Measurements from ENCODE around the gene TRAIP. TPM values are rescaled to one million over a fixed set of nuclear protein-coding genes. Genes with fewer than 3 reads are reported as not detected.
A peak's percentile ranks its signal among the peaks of the same experiment; 100 is the strongest.

TRAIP gene
- total and polyA plus RNA-seq, 2 experiments from 2014 or later = 6.7 to 13.3 TPM

GRCh38 chr3:49901366-49902339 is 45.3 kb upstream of the TRAIP start:
- Histone ChIP-seq H3K27me3 (no peaks in the 10 kb centered on the region), H3K27ac (no peak overlapping the region), H3K36me3 (no peaks in the 10 kb centered on the region), H3K4me3 (no peak overlapping the region), H3K9me3 (ENCODE audit: low read depth) (no peaks in the 10 kb centered on the region), H3K4me1 (ENCODE audit: low read depth) (peaks cover 4% of the 10 kb centered on the region)
- TF ChIP-seq, protein P1, sequence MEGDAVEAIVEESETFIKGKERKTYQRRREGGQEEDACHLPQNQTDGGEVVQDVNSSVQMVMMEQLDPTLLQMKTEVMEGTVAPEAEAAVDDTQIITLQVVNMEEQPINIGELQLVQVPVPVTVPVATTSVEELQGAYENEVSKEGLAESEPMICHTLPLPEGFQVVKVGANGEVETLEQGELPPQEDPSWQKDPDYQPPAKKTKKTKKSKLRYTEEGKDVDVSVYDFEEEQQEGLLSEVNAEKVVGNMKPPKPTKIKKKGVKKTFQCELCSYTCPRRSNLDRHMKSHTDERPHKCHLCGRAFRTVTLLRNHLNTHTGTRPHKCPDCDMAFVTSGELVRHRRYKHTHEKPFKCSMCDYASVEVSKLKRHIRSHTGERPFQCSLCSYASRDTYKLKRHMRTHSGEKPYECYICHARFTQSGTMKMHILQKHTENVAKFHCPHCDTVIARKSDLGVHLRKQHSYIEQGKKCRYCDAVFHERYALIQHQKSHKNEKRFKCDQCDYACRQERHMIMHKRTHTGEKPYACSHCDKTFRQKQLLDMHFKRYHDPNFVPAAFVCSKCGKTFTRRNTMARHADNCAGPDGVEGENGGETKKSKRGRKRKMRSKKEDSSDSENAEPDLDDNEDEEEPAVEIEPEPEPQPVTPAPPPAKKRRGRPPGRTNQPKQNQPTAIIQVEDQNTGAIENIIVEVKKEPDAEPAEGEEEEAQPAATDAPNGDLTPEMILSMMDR (IDR thresholded peaks at IDR 0.05; ENCODE audit: low read depth, low read length) = no peak
- no peak for DNase-seq (ENCODE audit: low read depth in 1 of 2, low spot score in 1 of 2)

DNA sequence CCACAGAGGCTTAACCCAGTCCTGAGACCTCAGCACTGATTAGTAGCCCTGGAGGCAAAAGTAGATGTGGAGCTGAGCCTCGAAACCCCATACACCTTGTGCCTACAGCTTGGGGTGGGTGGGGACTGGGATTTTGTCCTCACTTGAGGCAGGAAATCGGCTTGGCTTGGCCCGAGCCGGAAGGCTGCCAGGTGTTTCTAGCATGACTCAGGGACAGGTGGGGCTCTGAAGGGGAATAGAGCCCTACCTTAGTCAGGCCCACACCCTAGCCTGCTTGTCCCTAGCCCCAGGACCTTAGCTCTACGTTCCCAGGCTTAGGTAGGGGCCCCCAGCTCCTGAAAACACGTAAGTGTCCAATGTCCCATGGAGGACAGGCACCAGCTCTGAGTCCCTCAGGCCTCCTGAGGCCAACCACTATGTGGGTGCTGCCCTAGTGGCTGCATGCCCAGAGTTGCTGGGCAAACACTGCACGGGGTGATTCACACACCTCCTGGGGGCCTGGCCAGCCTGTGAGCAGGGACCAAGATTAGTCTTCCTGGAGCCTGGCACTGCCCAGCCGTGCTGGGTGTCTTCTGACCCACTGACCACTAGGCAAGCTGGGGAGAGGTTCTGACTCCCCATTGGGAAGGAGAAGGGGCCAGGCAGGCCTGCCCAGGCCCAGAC is 44.3 kb upstream of the TRAIP start:
- H3K27ac ChIP-seq = no peak overlapping the region
- TF ChIP-seq, protein P1 (IDR thresholded peaks at IDR 0.05; ENCODE audit: low read depth, low read length) = no peak

GRCh38 chr3:49899815-49900214 is 43.5 kb upstream of the TRAIP start:
- no peak overlapping the region for H3K27ac ChIP-seq
- peak; percentile 31 to 72 for DNase-seq (ENCODE audit: low read depth in 1 of 2, low spot score in 1 of 2)
- no peaks in the 10 kb centered on the region for H3K4me1 ChIP-seq (ENCODE audit: low read depth)
- H3K4me3 ChIP-seq = no peak overlapping the region
- no peaks in the 10 kb centered on the region for H3K9me3 ChIP-seq (ENCODE audit: low read depth)
- TF ChIP-seq, protein P1 (IDR thresholded peaks at IDR 0.05; ENCODE audit: low read depth, low read length) = peak; percentile 33
- H3K36me3 ChIP-seq = no peaks in the 10 kb centered on the region
- no peaks in the 10 kb centered on the region for H3K27me3 ChIP-seq

More for the DNA sequence above, 44.3 kb upstream of the TRAIP start:
- no peaks in the 10 kb centered on the region for H3K36me3 ChIP-seq
- no peaks in the 10 kb centered on the region for H3K9me3 ChIP-seq (ENCODE audit: low read depth)
- no peaks in the 10 kb centered on the region for H3K27me3 ChIP-seq
- DNase-seq (ENCODE audit: low read depth in 1 of 2, low spot score in 1 of 2) = no peak
- no peaks in the 10 kb centered on the region for H3K4me1 ChIP-seq (ENCODE audit: low read depth)
- no peak overlapping the region for H3K4me3 ChIP-seq

- H3K4me3 ChIP-seq = no peak overlapping the region
- H3K4me1 ChIP-seq (ENCODE audit: low read depth) = no peaks in the 10 kb centered on the region
- no peaks in the 10 kb centered on the region for H3K9me3 ChIP-seq (ENCODE audit: low read depth)
- TF ChIP-seq, protein P1 (IDR thresholded peaks at IDR 0.05; ENCODE audit: low read depth, low read length) = no peak
- no peak overlapping the region for H3K27ac ChIP-seq
- DNase-seq (ENCODE audit: low read depth in 1 of 2, low spot score in 1 of 2) = no peak
- H3K27me3 ChIP-seq = no peaks in the 10 kb centered on the region
- no peaks in the 10 kb centered on the region for H3K36me3 ChIP-seq
Observed at GRCh38 chr3:49898991-49899390, 42.6 kb upstream of the TRAIP start.

GRCh38 chr3:49896345-49896744 is 40.0 kb upstream of the TRAIP start:
- H3K27me3 ChIP-seq = no peaks in the 10 kb centered on the region
- no peaks in the 10 kb centered on the region for H3K9me3 ChIP-seq (ENCODE audit: low read depth)
- H3K4me1 ChIP-seq (ENCODE audit: low read depth) = no peaks in the 10 kb centered on the region
- H3K27ac ChIP-seq = no peak overlapping the region
- no peak overlapping the region for H3K4me3 ChIP-seq
- H3K36me3 ChIP-seq = no peaks in the 10 kb centered on the region
- TF ChIP-seq, protein P1 (IDR thresholded peaks at IDR 0.05; ENCODE audit: low read depth, low read length) = no peak
- no peak for DNase-seq (ENCODE audit: low read depth in 1 of 2, low spot score in 1 of 2)

All from cardiac muscle cell (in vitro differentiated cells and primary cell).